ENCODE data around the gene VTCN1. TPM values are rescaled to one million over a fixed set of nuclear protein-coding genes. Genes with fewer than 3 reads are reported as not detected.

Gene VTCN1
- total and polyA plus RNA-seq, 2 of the 13 experiments (the other 11 are each of a cell fraction or from before 2014, with no cell fraction given): not detected

- TF ChIP-seq CEBPZ (IDR thresholded peaks at IDR 0.05; ENCODE audit: low read length): no peak
- TF ChIP-seq ZNF503 (CRISPR knock-in tag; IDR thresholded peaks at IDR 0.05): no peak
- no peak for TF ChIP-seq ZNF367 (CRISPR knock-in tag; IDR thresholded peaks at IDR 0.05; ENCODE audit: borderline replicate concordance)
- TF ChIP-seq TIGD3 (CRISPR knock-in tag; IDR thresholded peaks at IDR 0.05; ENCODE audit: borderline replicate concordance): no peak
- no peak for TF ChIP-seq ARID4A (CRISPR knock-in tag; IDR thresholded peaks at IDR 0.05; ENCODE audit: borderline replicate concordance)
- no peak for TF ChIP-seq ZNF574 (CRISPR knock-in tag; IDR thresholded peaks at IDR 0.05)
- TF ChIP-seq ZNF878 (CRISPR knock-in tag; IDR thresholded peaks at IDR 0.05): no peak
- no peak for TF ChIP-seq SUZ12 (IDR thresholded peaks at IDR 0.05; ENCODE audit: low read depth, low read length)
- no peak for TF ChIP-seq ZBTB25 (CRISPR knock-in tag; IDR thresholded peaks at IDR 0.05)
- TF ChIP-seq ZNF780A (CRISPR knock-in tag; IDR thresholded peaks at IDR 0.05): no peak
- peak; percentile 69 for TF ChIP-seq CEBPB (IDR thresholded peaks at IDR 0.05; ENCODE audit: borderline replicate concordance, low read depth, low read length)
- no peak for TF ChIP-seq PHB2 (IDR thresholded peaks at IDR 0.05; ENCODE audit: partially characterized antibody)
- no peak for TF ChIP-seq SIN3B (IDR thresholded peaks at IDR 0.05; ENCODE audit: low read length)
- TF ChIP-seq MAFG (CRISPR knock-in tag; IDR thresholded peaks at IDR 0.05): no peak
Measured at GRCh38 chr1:117171900-117172511, 38.7 kb downstream of the VTCN1 start (continued).

Measured in HepG2 (cell line).